Measurements from ENCODE around the gene GPC6.

The GPC6 gene

DNA sequence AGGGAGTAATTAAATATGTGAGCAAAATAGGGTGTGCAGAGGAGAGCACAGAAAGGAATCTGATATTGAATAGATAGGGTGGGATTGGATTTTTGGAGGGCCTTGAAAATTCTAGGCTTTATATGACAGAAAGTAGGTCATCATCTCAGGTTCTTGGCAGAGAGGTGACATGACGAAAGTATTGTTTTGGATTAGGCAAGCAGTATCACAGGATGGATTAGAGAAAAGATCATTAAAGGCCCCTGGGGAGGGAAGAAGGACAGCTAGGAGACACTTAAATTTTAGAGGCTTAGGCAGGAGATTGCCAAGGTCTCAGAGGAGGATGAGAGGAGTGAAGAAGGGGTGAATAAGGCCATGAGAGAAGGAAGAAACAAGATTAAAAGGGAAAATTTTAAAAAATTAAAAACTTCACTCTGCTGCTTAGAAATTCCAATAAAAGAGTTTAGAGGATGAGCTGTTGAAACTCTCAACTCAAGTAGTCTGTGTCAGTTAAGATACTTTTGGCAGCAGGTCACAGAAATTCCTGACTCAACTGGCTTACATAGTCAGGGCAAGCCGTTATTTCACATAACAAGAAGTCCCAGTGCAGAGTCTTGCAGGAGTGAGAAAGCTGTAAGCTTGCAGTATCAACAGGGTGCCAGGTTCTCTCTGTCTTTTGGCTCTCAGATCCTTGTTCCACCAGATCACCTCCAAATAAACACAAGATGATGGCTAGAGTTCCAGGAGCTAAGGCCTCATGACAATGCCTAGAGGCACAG, 8.8 kb downstream of the GPC6 start:
- no peak for DNase-seq (ENCODE audit: low spot score)
- in situ Hi-C loops (cut with MboI; ENCODE audit: low pct_unique_long_range_greater_than_20kb, low sequenced_read_pairs, unreplicated experiment): no loop called here
- TF ChIP-seq, protein P1, sequence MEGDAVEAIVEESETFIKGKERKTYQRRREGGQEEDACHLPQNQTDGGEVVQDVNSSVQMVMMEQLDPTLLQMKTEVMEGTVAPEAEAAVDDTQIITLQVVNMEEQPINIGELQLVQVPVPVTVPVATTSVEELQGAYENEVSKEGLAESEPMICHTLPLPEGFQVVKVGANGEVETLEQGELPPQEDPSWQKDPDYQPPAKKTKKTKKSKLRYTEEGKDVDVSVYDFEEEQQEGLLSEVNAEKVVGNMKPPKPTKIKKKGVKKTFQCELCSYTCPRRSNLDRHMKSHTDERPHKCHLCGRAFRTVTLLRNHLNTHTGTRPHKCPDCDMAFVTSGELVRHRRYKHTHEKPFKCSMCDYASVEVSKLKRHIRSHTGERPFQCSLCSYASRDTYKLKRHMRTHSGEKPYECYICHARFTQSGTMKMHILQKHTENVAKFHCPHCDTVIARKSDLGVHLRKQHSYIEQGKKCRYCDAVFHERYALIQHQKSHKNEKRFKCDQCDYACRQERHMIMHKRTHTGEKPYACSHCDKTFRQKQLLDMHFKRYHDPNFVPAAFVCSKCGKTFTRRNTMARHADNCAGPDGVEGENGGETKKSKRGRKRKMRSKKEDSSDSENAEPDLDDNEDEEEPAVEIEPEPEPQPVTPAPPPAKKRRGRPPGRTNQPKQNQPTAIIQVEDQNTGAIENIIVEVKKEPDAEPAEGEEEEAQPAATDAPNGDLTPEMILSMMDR (IDR thresholded peaks at IDR 0.05; ENCODE audit: extremely low read depth, insufficient read depth, missing control alignments): no peak

DNA sequence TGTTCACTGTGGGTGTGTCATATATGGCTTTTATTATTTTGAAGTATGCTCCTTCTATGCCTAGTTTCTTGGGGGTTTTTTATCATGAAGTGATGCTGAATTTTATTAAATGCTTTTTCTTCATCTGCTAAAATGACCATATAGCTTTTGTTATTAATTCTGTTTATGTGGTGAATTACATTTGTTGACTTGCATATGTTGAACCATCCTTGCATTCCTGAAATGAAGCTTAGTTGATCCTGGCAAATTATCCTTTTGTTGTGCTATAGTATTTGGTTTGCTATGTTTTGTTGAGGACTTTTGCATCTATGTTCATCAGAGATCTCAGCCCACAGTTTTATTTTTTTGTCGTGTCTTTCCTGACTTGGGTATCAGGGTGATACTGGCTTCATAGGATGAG, 12.1 kb downstream of the GPC6 start:
- in situ Hi-C loops (cut with MboI; ENCODE audit: low pct_unique_long_range_greater_than_20kb, low sequenced_read_pairs, unreplicated experiment): no loop called here
- no peak for DNase-seq (ENCODE audit: low spot score)
- TF ChIP-seq, protein P1 (IDR thresholded peaks at IDR 0.05; ENCODE audit: extremely low read depth, insufficient read depth, missing control alignments): no peak

DNA sequence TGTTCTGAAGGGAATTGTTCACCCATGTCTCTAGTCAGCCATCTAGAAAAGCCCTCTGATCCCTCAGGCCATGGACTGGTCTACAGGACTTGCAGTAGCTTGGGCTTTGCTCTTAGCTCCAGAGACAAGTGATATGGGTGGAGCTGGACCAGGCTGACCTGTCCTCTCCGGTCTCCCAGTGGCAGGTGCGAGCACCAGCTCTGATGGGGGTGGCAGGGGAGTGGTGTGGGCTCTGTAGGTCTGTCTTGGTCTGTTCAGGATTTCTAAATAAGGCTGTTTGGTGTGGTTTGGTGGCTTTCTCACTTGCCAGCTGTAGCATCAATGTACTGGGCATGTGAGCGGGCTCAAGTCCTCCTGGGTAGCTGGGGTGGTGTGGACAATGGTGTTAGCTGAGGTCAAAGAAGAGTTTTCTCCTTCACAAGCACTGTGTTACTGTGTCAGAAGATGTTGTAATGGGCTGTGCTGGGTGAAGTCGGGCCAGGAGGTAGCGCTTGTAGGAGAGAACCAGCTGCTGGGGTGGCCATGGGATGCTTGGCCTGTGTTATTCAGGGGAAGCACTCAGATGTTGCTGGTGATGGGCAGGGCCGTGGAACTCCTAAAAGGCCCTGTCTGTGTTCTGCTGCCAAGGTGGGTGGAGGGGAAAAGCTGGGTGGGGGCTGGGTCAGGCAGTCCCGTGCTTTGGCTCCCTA, 16.9 kb downstream of the GPC6 start:
- in situ Hi-C loops (cut with MboI; ENCODE audit: low pct_unique_long_range_greater_than_20kb, low sequenced_read_pairs, unreplicated experiment): no loop called here
- TF ChIP-seq, protein P1 (IDR thresholded peaks at IDR 0.05; ENCODE audit: extremely low read depth, insufficient read depth, missing control alignments): no peak
- no peak for DNase-seq (ENCODE audit: low spot score)

DNA sequence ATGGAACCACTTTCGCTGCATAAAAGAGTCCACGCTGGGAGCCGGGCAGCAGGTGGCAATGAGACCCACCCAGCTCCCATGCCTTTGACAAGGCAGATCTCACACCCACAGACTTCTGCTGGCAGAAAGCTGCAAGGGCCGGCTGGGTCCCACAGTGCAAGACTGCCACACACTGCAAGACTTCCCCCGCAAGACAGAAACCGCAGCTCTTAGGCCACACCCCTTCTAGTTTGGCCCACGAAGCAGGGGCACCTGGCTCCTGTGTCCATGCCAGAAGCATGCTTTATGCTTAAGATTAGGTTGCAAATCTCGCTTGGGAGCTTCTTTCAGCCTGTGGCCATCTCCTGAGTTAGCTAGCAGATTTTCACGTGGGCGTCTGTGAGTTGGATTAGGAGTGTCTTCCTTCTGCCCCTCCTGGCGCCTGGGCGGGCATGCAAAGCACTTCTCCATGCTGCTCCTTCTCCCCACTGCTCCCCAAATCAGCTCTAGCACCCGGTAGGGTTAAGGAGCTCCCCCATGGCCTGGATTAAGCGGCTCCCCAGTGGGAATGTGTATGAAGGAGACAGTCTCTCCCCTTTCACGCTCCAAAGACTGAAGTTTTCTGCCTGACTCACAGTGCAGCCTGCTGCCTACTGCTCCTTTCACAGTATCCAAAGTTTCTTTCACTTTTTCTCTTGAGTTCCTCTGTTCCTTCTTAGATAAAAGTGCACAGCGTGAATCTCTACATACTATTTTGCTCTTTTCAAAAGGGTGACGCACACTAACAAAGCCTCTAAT, 17.7 kb downstream of the GPC6 start:
- in situ Hi-C loops (cut with MboI; ENCODE audit: low pct_unique_long_range_greater_than_20kb, low sequenced_read_pairs, unreplicated experiment): no loop called here
- DNase-seq (ENCODE audit: low spot score): no peak

DNA sequence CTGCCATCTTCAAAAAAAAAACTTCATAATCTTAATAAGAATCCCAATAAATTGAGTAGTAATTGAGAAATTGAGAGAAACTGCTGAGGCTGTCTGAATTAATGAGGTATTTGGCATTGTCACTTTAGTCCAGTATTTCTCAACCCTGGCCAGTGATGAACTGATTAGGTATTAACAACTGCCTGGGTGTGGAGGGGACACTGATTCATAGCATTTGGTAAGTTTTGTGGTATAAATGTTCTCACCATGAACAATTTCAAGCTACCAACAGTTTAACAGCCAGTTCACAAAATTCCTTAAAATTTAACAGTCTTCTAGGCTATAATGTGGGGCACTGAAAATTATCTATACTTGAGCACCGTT, 18.3 kb downstream of the GPC6 start:
- no peak for DNase-seq (ENCODE audit: low spot score)
- in situ Hi-C loops (cut with MboI; ENCODE audit: low pct_unique_long_range_greater_than_20kb, low sequenced_read_pairs, unreplicated experiment): no loop called here
- TF ChIP-seq, protein P1 (IDR thresholded peaks at IDR 0.05; ENCODE audit: extremely low read depth, insufficient read depth, missing control alignments): no peak

More for the DNA sequence above, 17.7 kb downstream of the GPC6 start:
- TF ChIP-seq, protein P1 (IDR thresholded peaks at IDR 0.05; ENCODE audit: extremely low read depth, insufficient read depth, missing control alignments): no peak

DNA sequence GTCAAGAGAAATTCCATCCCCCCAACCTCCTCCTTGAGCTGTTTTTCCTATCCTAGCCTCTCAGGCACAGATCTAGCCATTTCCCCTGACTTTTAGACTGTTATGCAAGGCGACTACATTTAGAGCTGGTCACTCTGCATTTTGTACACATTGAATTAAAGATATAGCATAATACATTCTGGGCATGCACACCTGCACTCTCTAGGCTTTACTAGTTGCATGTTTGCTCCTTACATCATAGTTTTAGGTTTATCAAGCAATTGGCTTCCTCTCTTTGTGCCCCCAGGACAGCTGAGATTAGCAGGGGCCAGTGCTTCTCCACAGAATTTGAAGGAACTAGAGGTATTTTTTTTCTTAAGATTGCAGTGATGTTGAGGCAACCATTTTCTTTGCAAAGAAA, 19.5 kb downstream of the GPC6 start:
- in situ Hi-C loops (cut with MboI; ENCODE audit: low pct_unique_long_range_greater_than_20kb, low sequenced_read_pairs, unreplicated experiment): no loop called here
- TF ChIP-seq, protein P1 (IDR thresholded peaks at IDR 0.05; ENCODE audit: extremely low read depth, insufficient read depth, missing control alignments): no peak

More for the DNA sequence above, 19.5 kb downstream of the GPC6 start:
- DNase-seq (ENCODE audit: low spot score): no peak
